CD4-positive, alpha-beta T cell treated with Interleukin-6 at 100 ng/mL for 8 hours (primary cell): ENCODE measurements around the gene OR14A16.

Source experiments
- DNase-seq: peaks from one replicate; pipeline ENCODE4 v3.0.0-alpha.2; 2020; ENCODE audit warnings: mixed read lengths, low spot score

OR14A16 gene, protein sequence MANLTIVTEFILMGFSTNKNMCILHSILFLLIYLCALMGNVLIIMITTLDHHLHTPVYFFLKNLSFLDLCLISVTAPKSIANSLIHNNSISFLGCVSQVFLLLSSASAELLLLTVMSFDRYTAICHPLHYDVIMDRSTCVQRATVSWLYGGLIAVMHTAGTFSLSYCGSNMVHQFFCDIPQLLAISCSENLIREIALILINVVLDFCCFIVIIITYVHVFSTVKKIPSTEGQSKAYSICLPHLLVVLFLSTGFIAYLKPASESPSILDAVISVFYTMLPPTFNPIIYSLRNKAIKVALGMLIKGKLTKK

GRCh38 chr1:247824023-247824422, at the start of gene OR14A16:
OR14A16 (minus strand) TSS chr1:247824119; CDS start chr1:247815729, 8,390 bp downstream.
- no peak for DNase-seq

GRCh38 chr1:247865416-247865815, 41.5 kb upstream of the OR14A16 start:
- no peak for DNase-seq

- DNase-seq = no peak
Observed at GRCh38 chr1:247864644-247865043, 40.7 kb upstream of the OR14A16 start.

DNA sequence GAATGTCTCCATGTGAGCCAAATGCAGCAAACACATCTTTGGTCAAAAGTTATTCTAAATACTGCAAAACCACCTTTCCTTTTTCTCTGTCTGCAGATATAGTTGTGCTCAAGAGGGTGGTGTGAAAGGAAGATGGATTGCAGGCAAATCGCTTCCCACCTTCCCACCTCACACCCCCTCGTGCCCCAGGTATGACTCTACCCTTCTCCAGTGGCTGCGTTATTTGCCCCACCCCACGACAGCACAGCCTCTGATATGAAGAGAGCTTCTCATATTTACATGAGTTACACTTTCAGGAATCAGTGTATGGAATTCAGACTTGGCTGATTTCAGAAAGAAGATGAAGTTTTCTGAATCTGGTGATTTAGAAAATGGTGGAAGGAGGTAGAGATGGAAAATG, 38.8 kb upstream of the OR14A16 start:
- DNase-seq = no peak

DNA sequence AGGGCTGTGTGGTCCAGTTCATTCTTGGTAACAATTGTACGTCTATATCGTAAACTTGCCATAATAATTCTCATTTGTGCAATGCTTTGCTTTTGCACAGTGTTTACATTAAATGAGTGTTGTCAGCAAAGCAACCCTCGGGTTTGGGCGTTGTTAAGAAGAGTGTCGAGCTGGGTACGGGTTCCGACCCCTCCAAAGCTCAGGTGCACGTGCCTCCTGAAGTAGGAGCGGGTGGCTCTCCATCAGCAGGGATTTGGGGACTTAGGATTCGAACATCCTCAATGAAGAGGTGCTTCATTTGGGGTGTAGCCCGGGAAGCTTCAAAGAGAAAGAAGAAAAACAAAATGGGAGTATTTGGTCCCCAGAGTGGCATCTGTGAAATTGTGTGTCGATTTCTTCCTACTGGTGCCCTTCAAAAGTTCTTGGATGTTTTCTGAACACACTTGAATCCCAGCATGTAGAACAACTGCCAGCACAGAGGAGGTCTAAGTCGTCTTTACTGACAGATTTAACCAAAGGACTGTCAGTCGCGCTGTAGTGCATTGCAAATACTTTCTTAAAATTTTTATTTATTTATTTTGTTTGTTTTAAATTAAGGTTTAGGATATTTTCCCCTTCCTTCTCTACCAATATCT, 34.2 kb upstream of the OR14A16 start:
- DNase-seq = no peak

GRCh38 chr1:247857069-247857984, 33.4 kb upstream of the OR14A16 start, which contains the start of gene TRIM58:
TRIM58 (plus strand) TSS chr1:247857187; CDS start chr1:247857247, 60 bp downstream.
- no peak for DNase-seq

GRCh38 chr1:247855911-247856310, 32.0 kb upstream of the OR14A16 start:
- DNase-seq = no peak

DNA sequence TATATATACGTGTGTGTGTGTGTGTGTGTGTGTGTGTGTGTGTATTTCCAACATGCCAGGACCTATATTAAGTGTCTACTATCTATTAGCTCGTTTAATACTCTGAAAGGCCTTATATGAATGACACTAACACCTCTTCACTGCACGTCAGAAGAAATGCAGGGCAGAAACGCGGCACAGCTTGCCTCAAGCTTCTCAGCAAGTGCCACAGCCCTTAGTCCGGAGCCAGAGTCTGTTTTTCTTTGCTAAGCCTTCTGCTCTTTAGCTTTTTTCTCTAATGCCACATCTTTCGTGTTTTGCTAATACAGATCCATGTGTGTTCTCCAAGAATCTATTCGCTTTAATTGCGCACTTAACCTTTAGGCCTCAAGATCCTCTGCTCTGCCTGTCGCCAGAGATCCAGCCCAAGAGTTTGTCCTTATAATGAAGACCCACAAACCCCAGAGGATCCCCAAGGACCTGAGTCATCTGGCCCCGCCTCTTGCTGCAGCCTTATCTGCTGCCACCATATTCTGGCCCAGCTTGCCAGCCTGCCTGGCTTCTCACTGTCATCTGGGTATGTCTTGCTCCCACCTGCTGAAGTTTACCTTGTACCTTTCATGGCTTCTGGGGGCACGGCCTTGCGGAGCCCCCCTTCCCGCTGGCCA, 31.1 kb upstream of the OR14A16 start:
- no peak for DNase-seq

GRCh38 chr1:247849616-247850015, 25.7 kb upstream of the OR14A16 start:
- no peak for DNase-seq

DNA sequence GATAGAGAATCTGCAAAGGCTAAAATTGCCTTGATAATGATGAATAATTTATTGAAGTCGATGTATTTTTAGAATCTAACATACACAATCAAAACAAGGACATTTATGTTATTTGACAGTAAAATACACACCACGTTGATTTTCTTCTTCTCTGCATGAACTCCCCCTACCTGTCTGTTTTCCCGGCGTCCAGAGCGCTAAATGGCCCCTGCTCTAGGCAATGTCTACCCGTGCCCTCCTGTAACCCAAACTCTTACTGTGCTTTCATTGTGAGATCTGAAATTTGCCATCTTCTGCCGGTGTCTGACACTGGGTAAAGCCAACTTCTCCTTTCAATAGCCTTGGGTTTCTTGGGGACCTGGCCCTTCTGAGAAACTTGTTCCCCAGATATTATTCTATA, 24.4 kb upstream of the OR14A16 start:
- no peak for DNase-seq

DNA sequence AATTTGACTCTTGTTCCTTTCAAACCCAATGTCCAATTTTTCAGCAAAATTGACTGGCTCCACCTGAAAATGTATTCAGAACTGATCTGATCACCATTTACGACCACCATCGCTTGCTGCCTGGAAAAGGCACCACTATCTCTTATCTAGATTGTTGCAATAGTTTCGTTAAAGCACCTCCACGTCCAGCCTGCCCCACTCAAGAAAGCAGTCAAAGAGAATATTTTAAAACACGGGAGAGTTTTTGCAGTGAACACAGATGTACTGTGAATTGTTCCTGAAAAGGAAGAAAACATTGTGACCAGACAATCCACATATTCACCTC, 21.7 kb upstream of the OR14A16 start:
- DNase-seq = no peak

- DNase-seq = no peak
Observed at GRCh38 chr1:247845011-247845692, 21.2 kb upstream of the OR14A16 start.

GRCh38 chr1:247843411-247843810, 19.5 kb upstream of the OR14A16 start:
- DNase-seq = no peak

GRCh38 chr1:247841796-247842195, 17.9 kb upstream of the OR14A16 start, which contains the start of gene OR11L1:
OR11L1 (minus strand) TSS chr1:247841896; CDS start chr1:247841896, 0 bp downstream.
- DNase-seq = no peak

GRCh38 chr1:247840818-247841217, 16.9 kb upstream of the OR14A16 start:
- DNase-seq = no peak

DNA sequence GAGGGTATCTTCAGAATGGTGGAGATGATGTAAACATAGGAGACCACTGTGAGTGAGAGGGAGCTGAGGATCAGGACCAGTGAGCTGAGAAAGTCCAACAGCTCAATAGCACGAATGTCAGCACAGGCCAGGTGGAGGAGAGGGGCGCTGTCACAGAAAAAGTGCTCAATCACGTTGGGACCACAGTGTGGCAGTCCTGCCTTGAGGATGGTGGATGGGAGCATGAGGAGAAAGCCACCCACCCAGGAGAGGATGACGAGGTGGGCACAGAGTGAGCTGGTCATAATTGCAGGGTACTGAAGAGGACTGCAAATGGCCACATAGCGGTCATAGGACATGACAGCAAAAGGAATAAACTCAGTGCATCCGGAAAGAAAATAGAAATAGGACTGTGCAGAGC, 9.7 kb upstream of the OR14A16 start:
- no peak for DNase-seq

- DNase-seq = no peak
Observed at GRCh38 chr1:247829656-247830055, 5.7 kb upstream of the OR14A16 start.

DNA sequence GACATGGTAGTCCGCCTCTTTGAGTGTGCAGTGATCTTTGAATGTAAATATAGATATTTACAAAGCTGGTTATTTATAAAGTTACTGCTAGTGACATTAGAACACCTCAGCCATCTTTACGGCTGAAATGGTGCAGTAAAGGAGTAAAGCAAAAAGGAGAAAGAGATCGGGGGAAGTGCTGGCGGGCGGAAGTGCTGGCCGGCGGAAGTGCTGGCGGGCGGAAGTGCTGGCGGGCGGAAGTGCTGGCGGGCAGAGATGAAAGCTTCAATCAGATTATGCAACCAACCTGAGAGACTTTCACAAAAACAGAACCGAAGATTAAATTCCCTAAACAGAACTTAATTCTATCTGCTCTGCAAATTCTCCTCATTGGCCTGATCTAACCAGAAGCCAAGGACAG, 1.4 kb upstream of the OR14A16 start:
- DNase-seq = no peak

DNA sequence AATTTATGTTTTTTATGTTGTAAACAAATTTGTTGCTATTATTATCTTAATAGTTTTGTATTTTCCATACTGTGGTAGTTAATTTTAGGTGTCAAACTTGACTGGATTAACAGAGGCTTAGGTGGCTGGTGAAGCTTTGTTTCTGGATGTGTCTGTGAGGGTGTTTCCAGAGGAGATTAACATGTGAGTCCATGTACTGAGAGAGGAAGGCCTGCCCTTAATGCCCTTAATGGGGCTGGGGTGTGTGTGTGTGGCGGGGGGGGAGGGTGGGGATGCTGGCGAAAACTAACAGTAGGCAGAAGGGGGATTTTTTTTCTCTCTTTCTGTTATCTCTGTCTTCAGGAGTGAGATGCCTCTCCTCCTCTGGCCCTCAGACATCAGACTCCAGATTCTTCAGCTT, 1.9 kb downstream of the OR14A16 start:
- DNase-seq = no peak

- DNase-seq = no peak
Observed at GRCh38 chr1:247812637-247813036, 11.3 kb downstream of the OR14A16 start.

GRCh38 chr1:247797518-247797917, 26.4 kb downstream of the OR14A16 start:
- DNase-seq = no peak

DNA sequence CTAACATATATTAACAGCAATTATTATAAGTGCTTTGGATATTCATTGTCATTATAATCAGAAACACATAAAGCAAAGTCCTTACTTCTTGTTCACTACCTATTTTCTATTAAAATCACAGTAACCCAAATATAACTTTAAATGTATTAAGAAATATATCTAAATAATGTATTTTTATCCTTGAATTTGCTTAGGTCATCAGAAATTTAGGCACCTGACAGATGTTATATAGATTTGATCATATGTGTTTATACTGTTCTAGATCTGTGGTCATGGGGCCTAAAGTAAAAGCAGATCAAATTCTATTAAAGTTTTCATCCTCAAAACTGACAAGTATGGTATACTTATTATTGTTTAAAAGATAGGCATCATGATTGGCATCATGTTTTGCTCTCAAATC, 54.3 kb downstream of the OR14A16 start:
- DNase-seq = no peak
